NB4 (cell line): Measurements from ENCODE around the gene LY6G6F.
A peak's percentile ranks its signal among the peaks of the same experiment; 100 is the strongest.

Source experiments
- DNase-seq: peaks from one replicate; pipeline ENCODE4 v3.0.0; 2010; ENCODE audit warnings: low read depth
- H3K4me3 ChIP-seq: one replicate; pipeline ENCODE4 v1.5.1; 2011; ENCODE audit warnings: mild to moderate bottlenecking, low read depth, low read length, moderate library complexity
- MYC ChIP-seq: IDR thresholded peaks from 2 replicates; pipeline ENCODE4 v1.6.1; 2011; ENCODE audit warnings: low read depth, low read length
- POLR2A ChIP-seq: IDR thresholded peaks from 2 replicates; pipeline ENCODE4 v1.6.1; 2011; ENCODE audit warnings: mild to moderate bottlenecking; ENCODE audit not compliant: insufficient read length; ENCODE audit errors: extremely low read depth
- TF ChIP-seq, protein P1 (sequence below): IDR thresholded peaks from one replicate; pipeline ENCODE4 v1.5.1; 2012; ENCODE audit warnings: low read depth, low read length
- TF ChIP-seq, protein P2 (sequence below): IDR thresholded peaks from 2 replicates; pipeline ENCODE4 v1.6.1; 2011; ENCODE audit warnings: low read depth, low read length

Gene LY6G6F

DNA sequence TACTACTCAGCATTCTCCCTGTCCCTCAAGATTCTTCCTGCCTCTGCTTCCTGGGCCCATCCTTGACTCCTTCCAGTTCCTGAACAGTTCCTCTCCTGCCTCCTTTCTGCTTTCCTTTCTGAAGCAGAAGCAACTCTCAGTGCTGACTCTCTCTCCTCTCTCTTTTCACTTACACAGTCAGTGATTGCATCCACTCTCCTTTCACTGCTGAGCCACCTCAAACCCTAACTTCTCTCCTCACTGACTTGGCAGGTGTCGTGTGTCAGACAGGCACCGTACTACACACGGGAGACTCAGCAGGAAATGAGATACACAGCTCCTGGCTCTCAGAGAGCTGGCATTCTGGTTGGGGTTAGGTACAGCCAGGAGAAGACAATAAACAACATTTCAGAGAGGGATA, 9.1 kb upstream of the LY6G6F start:
- TF ChIP-seq, protein P1, sequence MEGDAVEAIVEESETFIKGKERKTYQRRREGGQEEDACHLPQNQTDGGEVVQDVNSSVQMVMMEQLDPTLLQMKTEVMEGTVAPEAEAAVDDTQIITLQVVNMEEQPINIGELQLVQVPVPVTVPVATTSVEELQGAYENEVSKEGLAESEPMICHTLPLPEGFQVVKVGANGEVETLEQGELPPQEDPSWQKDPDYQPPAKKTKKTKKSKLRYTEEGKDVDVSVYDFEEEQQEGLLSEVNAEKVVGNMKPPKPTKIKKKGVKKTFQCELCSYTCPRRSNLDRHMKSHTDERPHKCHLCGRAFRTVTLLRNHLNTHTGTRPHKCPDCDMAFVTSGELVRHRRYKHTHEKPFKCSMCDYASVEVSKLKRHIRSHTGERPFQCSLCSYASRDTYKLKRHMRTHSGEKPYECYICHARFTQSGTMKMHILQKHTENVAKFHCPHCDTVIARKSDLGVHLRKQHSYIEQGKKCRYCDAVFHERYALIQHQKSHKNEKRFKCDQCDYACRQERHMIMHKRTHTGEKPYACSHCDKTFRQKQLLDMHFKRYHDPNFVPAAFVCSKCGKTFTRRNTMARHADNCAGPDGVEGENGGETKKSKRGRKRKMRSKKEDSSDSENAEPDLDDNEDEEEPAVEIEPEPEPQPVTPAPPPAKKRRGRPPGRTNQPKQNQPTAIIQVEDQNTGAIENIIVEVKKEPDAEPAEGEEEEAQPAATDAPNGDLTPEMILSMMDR, result no peak
- TF ChIP-seq, protein P2, sequence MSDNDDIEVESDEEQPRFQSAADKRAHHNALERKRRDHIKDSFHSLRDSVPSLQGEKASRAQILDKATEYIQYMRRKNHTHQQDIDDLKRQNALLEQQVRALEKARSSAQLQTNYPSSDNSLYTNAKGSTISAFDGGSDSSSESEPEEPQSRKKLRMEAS, result no peak
- no peak for TF ChIP-seq MYC
- TF ChIP-seq POLR2A, result no peak
- H3K4me3 ChIP-seq, result no peak overlapping the region
- no peak for DNase-seq

DNA sequence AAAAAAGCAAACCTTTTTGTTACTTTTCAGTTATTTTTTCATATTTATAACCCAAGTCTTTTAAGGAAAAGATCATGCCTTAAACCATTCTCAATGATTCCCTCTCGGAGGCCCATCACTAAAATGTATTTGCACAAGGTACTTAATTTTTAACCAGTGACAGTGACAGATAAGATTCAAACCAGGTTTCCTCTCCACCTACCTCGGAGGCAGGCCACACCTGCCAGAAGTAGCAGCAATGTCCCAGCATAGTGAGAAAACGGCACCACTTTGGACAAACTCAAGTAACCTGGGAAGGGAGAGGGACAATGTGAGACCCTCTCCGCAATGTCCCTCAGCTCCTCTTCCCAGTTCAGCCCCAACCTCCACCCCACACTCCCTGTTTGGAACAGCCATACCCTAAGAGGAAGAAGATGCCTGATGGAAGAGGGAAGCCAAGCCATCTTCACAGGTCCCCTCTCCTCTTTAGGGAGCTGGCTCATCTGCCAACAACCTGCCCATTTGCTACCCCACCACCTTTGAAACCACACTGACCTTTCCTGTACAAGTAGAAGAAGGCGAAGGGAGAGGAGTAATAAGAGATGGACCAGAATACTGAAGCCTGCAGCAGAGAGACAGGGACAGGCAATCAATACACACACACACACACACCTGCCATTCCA, 5.8 kb upstream of the LY6G6F start:
- TF ChIP-seq, protein P1, result no peak
- TF ChIP-seq, protein P2, result no peak
- TF ChIP-seq MYC (no peak), POLR2A (no peak)
- peak overlapping the region; percentile 97 for H3K4me3 ChIP-seq
- no peak for DNase-seq

DNA sequence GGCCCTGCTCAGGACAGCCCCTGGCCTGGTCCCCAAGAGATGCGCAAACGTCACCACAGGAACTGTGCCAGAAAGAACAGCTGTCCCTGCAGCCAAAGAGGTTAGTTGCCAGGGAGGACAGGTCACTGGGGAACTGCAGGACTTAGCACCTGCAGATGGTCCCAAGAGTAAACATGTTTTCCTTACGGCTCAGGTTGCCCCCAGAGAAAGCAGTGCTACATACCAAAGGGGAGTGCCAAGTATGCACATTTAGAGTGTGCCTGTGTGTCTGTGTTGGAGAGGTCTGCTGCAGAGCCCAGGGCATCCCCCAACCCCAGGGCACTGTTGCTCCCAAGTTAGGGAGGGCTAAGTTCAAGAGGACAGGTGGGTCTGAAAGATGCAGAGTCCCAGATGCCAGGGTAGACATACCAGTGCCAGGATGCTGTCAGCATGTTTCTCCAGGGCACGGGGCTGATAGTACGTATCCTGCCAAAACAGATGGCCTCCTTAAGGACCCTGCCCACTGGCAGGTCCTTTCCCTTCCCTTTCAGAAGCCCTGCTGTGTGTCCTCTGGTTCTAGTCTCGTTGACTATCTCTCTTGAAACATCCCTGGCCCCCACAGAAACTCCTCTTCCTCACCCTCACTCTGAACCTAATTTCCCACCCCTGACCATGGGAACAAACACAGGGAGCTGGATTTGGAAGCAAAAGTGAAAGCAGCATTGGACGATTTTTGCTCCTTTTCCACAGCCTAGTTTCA, 4.8 kb upstream of the LY6G6F start:
- TF ChIP-seq POLR2A (no peak), MYC (no peak)
- peak overlapping the region; percentile 97 for H3K4me3 ChIP-seq
- DNase-seq, result no peak

DNA sequence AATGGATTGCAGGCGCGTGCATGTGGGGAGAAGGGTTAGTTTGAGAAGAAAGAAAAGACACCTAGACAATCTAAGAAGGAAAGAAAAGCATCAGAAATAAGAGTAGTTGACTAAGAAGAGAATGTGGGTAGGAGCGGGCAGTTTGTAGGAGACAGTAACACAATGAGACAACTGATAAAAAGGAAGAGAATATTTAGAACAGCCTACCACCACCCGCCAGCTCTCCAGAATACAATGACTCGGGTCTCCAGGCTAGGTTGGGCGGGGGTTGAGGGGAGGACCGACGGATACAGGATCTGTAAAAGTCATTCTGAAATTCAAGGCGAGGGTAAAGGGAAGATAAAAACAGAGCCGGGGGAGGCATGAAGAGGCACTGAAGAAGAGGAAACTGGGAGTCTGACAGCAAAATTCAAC, 4.3 kb upstream of the LY6G6F start:
- DNase-seq, result no peak
- no peak for TF ChIP-seq POLR2A
- TF ChIP-seq, protein P1, result no peak
- no peak for TF ChIP-seq MYC
- TF ChIP-seq, protein P2, result no peak

DNA sequence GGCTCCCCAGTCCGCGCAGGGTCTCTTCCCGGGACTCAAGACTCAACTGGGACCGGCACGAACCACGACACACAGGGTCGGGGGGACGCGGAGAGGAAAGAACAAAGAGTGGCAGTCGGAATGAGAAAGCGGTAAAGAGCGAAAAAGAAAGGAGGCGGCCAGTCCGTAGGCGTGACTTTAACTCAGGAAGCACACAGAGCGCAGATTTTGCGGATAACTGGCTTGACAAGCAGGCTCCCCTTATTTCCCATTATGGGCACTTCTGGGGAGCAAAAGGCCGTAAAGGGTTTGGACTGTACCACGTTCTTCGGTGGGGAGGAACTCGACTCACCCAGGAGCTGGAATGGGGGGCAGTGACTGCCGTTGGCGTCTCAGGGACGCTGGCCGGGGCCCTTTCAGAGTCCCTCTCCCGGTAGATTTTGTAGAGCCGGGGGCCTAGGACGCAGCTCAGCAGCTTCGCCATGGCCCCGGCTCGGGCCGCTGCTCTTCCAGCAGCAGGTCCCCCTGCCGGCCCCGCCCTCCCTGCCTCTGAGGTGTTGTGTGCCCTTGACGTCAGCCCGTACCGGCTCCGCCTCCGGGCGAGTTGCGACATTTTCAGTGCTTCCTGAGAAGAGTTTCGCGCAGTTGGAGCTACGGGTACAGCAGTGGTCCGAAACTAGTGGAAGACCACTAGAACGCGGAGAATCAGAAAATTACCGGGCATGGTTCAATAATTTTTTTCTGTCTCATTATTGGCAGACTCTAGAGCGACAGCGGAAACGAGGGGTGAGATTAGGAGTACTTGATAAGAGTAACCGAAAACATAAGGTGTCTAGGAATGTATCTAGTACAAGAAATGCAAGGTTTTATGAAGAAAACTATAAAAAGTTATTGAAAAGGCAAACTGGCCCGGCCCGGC, 3.6 kb upstream of the LY6G6F start, which contains the start of gene ABHD16A:
Gene ABHD16A, minus strand, starts transcription at position 506 of the 898 bp plus-strand sequence. Its CDS starts 43 bp downstream, at position 463.
- peak; percentile 100 for DNase-seq
- TF ChIP-seq, protein P1, result no peak
- TF ChIP-seq, protein P2, result peak; percentile 35
- TF ChIP-seq POLR2A (peak; percentile 85), MYC (peak; percentile 78)
- H3K4me3 ChIP-seq, result peak within 1 kb of the TSS; percentile 97

More for the DNA sequence above, 4.3 kb upstream of the LY6G6F start:
- H3K4me3 ChIP-seq, result peak overlapping the region; percentile 97
